AG04450 (cell line): ENCODE measurements around the gene COL9A1. TPM values are rescaled to one million over a fixed set of nuclear protein-coding genes. Genes with fewer than 3 reads are reported as not detected.

Experiments used
- CTCF ChIA-PET: fragments of 300-600, 350-600 bp; formaldehyde crosslinking; extraction: SDS; loops from one replicate; lab custom pipeline; 2022; ENCODE audit warnings: antibody characterized with exemption, inconsistent platforms; lab: Charles Lee
- POLR2A ChIA-PET: fragments of 350-600 bp; formaldehyde crosslinking; extraction: SDS; loops from one replicate; lab custom pipeline; 2021; ENCODE audit warnings: antibody characterized with exemption, inconsistent platforms; lab: Yijun Ruan, JAX
- DNase-seq: peaks from one replicate; pipeline ENCODE4 v3.0.0-alpha.2; 2011; ENCODE audit warnings: low read depth, low spot score
- H3K27ac ChIP-seq: one replicate; pipeline ENCODE4 v1.5.1; 2012; ENCODE audit warnings: low read depth, low read length, control low read depth
- H3K27me3 ChIP-seq: one replicate; pipeline ENCODE4 v1.6.0; 2012; ENCODE audit warnings: low read length; ENCODE audit not compliant: control insufficient read depth, insufficient read depth
- H3K4me3 ChIP-seq: 2 replicates; pipeline ENCODE4 v1.5.1; 2011; ENCODE audit warnings: mild to moderate bottlenecking, low read depth, low read length, control low read depth
- H3K9me3 ChIP-seq: 2 replicates; pipeline ENCODE4 v1.5.1; 2012; ENCODE audit warnings: low read length; ENCODE audit not compliant: control insufficient read depth, insufficient read depth
- polyA plus RNA-seq: library from polyadenylated mRNA; depleted of rRNA; stranded (reverse); fragments of >200 nt; gene quantifications from 2 replicates; pipeline ENCODE4 v1.2.3, GENCODE V29; 2011
- TF ChIP-seq, protein P1 (sequence below): IDR thresholded peaks from 2 replicates; pipeline ENCODE4 v1.5.1; 2011; ENCODE audit warnings: low read depth, low read length, control low read depth, inconsistent platforms

The COL9A1 gene
- polyA plus RNA-seq, 1 experiment: not detected

- Histone ChIP-seq H3K9me3 (no peaks in the 10 kb centered on the region), H3K4me3 (no peak overlapping the region), H3K27ac (no peak overlapping the region), H3K27me3 (peaks cover 11% of the 10 kb centered on the region)
- no peak for DNase-seq
- TF ChIP-seq, protein P1, sequence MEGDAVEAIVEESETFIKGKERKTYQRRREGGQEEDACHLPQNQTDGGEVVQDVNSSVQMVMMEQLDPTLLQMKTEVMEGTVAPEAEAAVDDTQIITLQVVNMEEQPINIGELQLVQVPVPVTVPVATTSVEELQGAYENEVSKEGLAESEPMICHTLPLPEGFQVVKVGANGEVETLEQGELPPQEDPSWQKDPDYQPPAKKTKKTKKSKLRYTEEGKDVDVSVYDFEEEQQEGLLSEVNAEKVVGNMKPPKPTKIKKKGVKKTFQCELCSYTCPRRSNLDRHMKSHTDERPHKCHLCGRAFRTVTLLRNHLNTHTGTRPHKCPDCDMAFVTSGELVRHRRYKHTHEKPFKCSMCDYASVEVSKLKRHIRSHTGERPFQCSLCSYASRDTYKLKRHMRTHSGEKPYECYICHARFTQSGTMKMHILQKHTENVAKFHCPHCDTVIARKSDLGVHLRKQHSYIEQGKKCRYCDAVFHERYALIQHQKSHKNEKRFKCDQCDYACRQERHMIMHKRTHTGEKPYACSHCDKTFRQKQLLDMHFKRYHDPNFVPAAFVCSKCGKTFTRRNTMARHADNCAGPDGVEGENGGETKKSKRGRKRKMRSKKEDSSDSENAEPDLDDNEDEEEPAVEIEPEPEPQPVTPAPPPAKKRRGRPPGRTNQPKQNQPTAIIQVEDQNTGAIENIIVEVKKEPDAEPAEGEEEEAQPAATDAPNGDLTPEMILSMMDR: no peak
- ChIA-PET CTCF (no interaction called here), POLR2A (no interaction called here)
Observed at GRCh38 chr6:70315079-70315751, 12.3 kb upstream of the COL9A1 start.

DNA sequence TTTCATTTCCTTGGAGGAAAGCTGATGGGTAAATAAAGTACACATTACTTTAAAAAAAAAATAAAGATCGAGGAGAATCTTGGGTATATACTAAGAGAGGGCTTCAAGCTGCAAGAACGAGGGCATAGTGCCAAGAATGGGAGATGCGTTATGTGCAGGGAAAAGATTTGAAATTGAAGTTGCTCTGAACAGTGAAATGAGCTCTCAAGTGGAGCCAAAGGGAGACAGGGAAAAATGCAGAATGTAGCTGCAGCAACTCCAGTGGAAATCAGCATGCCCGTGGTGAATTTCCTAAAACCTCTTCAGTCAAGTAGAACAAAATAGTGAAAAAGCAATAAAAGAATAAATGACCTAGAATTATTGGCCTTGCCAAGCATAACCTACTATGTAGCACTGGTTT, 11.4 kb upstream of the COL9A1 start:
- Histone ChIP-seq H3K4me3 (no peak overlapping the region), H3K9me3 (no peaks in the 10 kb centered on the region), H3K27me3 (peaks cover 11% of the 10 kb centered on the region), H3K27ac (no peak overlapping the region)
- POLR2A ChIA-PET: no interaction called here
- no peak for DNase-seq
- TF ChIP-seq, protein P1: no peak
- CTCF ChIA-PET: interaction anchor here (0.6 to 6.7 kb wide), 2 partner anchors 56 to 698 kb away, joined by 4 to 136 read pairs; no protein-coding TSS in a partner anchor

GRCh38 chr6:70312165-70312745, 9.4 kb upstream of the COL9A1 start:
- TF ChIP-seq, protein P1: no peak
- no peak overlapping the region for H3K27ac ChIP-seq
- H3K4me3 ChIP-seq: no peak overlapping the region
- POLR2A ChIA-PET: no interaction called here
- peaks cover 14% of the 10 kb centered on the region for H3K27me3 ChIP-seq
- CTCF ChIA-PET: interaction anchor here (1.3 to 6.7 kb wide), 3 partner anchors 8 to 375 kb away, joined by 3 to 136 read pairs (median 3); no protein-coding TSS in a partner anchor
- H3K9me3 ChIP-seq: no peaks in the 10 kb centered on the region
- peak; percentile 34 for DNase-seq

- peaks cover 22% of the 10 kb centered on the region for H3K27me3 ChIP-seq
- CTCF ChIA-PET: interaction anchor here (0.5 to 6.7 kb wide), 31 partner anchors 11 to 871 kb away, joined by 3 to 136 read pairs (median 5); no protein-coding TSS in a partner anchor
- TF ChIP-seq, protein P1: peak; percentile 64
- H3K4me3 ChIP-seq: no peak overlapping the region
- POLR2A ChIA-PET: no interaction called here
- DNase-seq: no peak
- no peak overlapping the region for H3K27ac ChIP-seq
- no peaks in the 10 kb centered on the region for H3K9me3 ChIP-seq
Observed at GRCh38 chr6:70310063-70310694, 7.3 kb upstream of the COL9A1 start.
